Fibroblast of villous mesenchyme (primary cell): Measurements from ENCODE around the gene MSMO1. TPM values are rescaled to one million over a fixed set of nuclear protein-coding genes. Genes with fewer than 3 reads are reported as not detected.
A peak's percentile ranks its signal among the peaks of the same experiment; 100 is the strongest.

Experiments used
- DNase-seq: peaks from one replicate; pipeline ENCODE4 v3.0.0-alpha.2; 2010; ENCODE audit warnings: low read depth
- H3K4me3 ChIP-seq: 2 replicates; pipeline ENCODE4 v1.5.1; 2011; ENCODE audit warnings: low read depth, mild to moderate bottlenecking, low read length
- total RNA-seq: library from RNA; depleted of rRNA; stranded (reverse); fragments of >200 nt; gene quantifications from 2 replicates; pipeline ENCODE4 v1.2.3, GENCODE V29; 2012
- TF ChIP-seq, protein P1 (sequence below): IDR thresholded peaks from 2 replicates; pipeline ENCODE4 v1.5.1; 2012; ENCODE audit warnings: low read depth, mild to moderate bottlenecking, low read length; ENCODE audit not compliant: insufficient read depth

MSMO1 gene
- total RNA-seq, 1 donor = 731 TPM

DNA sequence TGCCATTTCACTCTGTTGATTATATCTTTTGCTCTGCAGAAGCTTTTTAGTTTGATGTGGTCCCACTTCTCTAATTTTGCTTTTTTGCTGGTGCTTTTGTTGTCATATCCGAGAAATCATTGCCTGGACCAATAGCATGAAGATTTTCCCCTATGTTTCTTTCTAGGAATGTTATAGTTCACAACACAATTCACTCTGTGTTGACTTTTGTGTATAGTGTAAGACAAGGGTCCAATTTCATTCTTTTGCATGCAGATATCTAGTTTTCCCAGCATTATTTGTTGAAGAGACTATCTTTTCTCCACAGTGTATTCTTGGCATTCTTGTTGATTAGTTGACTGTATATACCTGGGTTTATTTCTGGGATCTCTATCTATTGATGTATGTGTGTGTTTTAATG lies 43.1 kb downstream of the MSMO1 start:
- no peak overlapping the region for H3K4me3 ChIP-seq
- DNase-seq = no peak
- TF ChIP-seq, protein P1, sequence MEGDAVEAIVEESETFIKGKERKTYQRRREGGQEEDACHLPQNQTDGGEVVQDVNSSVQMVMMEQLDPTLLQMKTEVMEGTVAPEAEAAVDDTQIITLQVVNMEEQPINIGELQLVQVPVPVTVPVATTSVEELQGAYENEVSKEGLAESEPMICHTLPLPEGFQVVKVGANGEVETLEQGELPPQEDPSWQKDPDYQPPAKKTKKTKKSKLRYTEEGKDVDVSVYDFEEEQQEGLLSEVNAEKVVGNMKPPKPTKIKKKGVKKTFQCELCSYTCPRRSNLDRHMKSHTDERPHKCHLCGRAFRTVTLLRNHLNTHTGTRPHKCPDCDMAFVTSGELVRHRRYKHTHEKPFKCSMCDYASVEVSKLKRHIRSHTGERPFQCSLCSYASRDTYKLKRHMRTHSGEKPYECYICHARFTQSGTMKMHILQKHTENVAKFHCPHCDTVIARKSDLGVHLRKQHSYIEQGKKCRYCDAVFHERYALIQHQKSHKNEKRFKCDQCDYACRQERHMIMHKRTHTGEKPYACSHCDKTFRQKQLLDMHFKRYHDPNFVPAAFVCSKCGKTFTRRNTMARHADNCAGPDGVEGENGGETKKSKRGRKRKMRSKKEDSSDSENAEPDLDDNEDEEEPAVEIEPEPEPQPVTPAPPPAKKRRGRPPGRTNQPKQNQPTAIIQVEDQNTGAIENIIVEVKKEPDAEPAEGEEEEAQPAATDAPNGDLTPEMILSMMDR = no peak

DNA sequence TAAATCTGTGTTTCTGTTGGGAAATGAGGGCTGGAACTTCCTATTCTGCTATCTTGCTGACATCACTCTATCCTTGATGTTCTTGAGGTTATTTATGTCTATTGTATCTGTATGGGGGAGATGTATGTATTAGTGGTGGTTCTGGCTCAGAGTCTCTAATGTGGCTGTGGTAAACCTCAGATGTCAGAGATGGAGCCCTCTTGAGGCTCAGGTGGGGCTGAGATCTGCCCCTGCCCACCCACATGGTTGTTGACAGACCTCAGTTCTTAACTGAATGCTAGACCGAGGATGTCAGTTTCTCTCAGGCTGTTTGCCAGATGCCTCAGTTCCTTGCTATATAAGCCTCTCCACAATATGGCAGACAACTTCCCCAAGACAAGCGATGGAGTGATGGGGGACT lies 48.0 kb downstream of the MSMO1 start:
- no peak for DNase-seq
- TF ChIP-seq, protein P1 = no peak
- no peak overlapping the region for H3K4me3 ChIP-seq

GRCh38 chr4:165378398-165378744 lies 50.9 kb downstream of the MSMO1 start:
- no peak for DNase-seq
- H3K4me3 ChIP-seq = peak overlapping the region; percentile 52
- TF ChIP-seq, protein P1 = no peak

GRCh38 chr4:165378745-165379677 lies 51.5 kb downstream of the MSMO1 start, which contains the start of gene CPE:
TSS of gene CPE (plus strand) at chr4:165379008. CDS start at chr4:165379222, 214 bp downstream.
- peak within 1 kb of the TSS; percentile 52 for H3K4me3 ChIP-seq
- peak; percentile 45 for DNase-seq

GRCh38 chr4:165379678-165380064 lies 52.2 kb downstream of the MSMO1 start:
- no peak overlapping the region for H3K4me3 ChIP-seq
- DNase-seq = no peak
- TF ChIP-seq, protein P1 = no peak

More at GRCh38 chr4:165378745-165379677, 51.5 kb downstream of the MSMO1 start, which contains the start of gene CPE:
- TF ChIP-seq, protein P1 = peak; percentile 40

- DNase-seq = no peak
- no peak overlapping the region for H3K4me3 ChIP-seq
- TF ChIP-seq, protein P1 = no peak
Observed at GRCh38 chr4:165380805-165381204, 53.3 kb downstream of the MSMO1 start.
